ENCODE measurements around the gene PARPBP.

DNA sequence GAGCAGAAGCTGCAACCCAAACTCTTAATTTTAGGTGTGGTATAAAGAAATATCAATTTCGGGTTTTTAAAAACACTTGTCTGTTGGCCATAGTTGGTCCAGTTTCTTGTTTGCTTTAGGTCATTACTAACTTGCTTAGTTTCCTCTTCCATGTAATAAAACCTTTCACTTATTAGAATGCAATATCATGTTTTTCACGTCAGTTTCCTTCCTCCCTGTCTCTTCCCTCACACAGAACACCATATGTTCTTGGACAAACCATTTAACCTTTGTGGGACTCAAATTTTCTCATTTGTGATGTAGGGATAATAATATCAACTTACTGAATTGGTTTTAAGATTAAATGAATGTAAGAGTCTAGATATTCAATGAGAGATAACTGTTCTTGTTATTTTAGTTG is 54.8 kb downstream of the PARPBP start:
- TF ChIP-seq YY1 (IDR thresholded peaks at IDR 0.05) (no peak), GABPA (IDR thresholded peaks at IDR 0.05 in 1 of 2, conservative IDR thresholded peaks at IDR 0.05 in 1 of 2) (no peak), EGR1 (IDR thresholded peaks at IDR 0.05; ENCODE audit: low read depth in 2 of 2) (no peak), TAF1 (conservative IDR thresholded peaks at IDR 0.05) (no peak), RXRA (IDR thresholded peaks at IDR 0.05) (no peak), SP1 (IDR thresholded peaks at IDR 0.05) (no peak), RAD21 (IDR thresholded peaks at IDR 0.05) (no peak), FOXA1 (IDR thresholded peaks at IDR 0.05) (no peak)
- TF ChIP-seq, protein P1, sequence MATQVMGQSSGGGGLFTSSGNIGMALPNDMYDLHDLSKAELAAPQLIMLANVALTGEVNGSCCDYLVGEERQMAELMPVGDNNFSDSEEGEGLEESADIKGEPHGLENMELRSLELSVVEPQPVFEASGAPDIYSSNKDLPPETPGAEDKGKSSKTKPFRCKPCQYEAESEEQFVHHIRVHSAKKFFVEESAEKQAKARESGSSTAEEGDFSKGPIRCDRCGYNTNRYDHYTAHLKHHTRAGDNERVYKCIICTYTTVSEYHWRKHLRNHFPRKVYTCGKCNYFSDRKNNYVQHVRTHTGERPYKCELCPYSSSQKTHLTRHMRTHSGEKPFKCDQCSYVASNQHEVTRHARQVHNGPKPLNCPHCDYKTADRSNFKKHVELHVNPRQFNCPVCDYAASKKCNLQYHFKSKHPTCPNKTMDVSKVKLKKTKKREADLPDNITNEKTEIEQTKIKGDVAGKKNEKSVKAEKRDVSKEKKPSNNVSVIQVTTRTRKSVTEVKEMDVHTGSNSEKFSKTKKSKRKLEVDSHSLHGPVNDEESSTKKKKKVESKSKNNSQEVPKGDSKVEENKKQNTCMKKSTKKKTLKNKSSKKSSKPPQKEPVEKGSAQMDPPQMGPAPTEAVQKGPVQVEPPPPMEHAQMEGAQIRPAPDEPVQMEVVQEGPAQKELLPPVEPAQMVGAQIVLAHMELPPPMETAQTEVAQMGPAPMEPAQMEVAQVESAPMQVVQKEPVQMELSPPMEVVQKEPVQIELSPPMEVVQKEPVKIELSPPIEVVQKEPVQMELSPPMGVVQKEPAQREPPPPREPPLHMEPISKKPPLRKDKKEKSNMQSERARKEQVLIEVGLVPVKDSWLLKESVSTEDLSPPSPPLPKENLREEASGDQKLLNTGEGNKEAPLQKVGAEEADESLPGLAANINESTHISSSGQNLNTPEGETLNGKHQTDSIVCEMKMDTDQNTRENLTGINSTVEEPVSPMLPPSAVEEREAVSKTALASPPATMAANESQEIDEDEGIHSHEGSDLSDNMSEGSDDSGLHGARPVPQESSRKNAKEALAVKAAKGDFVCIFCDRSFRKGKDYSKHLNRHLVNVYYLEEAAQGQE (IDR thresholded peaks at IDR 0.05), result no peak
- TF ChIP-seq, protein P2, sequence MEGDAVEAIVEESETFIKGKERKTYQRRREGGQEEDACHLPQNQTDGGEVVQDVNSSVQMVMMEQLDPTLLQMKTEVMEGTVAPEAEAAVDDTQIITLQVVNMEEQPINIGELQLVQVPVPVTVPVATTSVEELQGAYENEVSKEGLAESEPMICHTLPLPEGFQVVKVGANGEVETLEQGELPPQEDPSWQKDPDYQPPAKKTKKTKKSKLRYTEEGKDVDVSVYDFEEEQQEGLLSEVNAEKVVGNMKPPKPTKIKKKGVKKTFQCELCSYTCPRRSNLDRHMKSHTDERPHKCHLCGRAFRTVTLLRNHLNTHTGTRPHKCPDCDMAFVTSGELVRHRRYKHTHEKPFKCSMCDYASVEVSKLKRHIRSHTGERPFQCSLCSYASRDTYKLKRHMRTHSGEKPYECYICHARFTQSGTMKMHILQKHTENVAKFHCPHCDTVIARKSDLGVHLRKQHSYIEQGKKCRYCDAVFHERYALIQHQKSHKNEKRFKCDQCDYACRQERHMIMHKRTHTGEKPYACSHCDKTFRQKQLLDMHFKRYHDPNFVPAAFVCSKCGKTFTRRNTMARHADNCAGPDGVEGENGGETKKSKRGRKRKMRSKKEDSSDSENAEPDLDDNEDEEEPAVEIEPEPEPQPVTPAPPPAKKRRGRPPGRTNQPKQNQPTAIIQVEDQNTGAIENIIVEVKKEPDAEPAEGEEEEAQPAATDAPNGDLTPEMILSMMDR (IDR thresholded peaks at IDR 0.05; ENCODE audit: low read depth, low read length, missing input control), result no peak
- TF ChIP-seq, protein P3, sequence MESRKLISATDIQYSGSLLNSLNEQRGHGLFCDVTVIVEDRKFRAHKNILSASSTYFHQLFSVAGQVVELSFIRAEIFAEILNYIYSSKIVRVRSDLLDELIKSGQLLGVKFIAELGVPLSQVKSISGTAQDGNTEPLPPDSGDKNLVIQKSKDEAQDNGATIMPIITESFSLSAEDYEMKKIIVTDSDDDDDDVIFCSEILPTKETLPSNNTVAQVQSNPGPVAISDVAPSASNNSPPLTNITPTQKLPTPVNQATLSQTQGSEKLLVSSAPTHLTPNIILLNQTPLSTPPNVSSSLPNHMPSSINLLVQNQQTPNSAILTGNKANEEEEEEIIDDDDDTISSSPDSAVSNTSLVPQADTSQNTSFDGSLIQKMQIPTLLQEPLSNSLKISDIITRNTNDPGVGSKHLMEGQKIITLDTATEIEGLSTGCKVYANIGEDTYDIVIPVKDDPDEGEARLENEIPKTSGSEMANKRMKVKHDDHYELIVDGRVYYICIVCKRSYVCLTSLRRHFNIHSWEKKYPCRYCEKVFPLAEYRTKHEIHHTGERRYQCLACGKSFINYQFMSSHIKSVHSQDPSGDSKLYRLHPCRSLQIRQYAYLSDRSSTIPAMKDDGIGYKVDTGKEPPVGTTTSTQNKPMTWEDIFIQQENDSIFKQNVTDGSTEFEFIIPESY (IDR thresholded peaks at IDR 0.05), result no peak
- TF ChIP-seq, protein P4, sequence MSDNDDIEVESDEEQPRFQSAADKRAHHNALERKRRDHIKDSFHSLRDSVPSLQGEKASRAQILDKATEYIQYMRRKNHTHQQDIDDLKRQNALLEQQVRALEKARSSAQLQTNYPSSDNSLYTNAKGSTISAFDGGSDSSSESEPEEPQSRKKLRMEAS (IDR thresholded peaks at IDR 0.05), result no peak
- TF ChIP-seq, protein P5, sequence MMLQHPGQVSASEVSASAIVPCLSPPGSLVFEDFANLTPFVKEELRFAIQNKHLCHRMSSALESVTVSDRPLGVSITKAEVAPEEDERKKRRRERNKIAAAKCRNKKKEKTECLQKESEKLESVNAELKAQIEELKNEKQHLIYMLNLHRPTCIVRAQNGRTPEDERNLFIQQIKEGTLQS (IDR thresholded peaks at IDR 0.05), result no peak

Data from liver (tissue), 3 donors.